WI38 (cell line): ENCODE results near the gene ZNF19.

Source experiments
- H3K4me3 ChIP-seq: 2 replicates; pipeline ENCODE4 v1.5.1; 2011; ENCODE audit warnings: low read depth, mild to moderate bottlenecking, control low read depth, low read length
- CTCF ChIP-seq: IDR thresholded peaks from 2 replicates; pipeline ENCODE4 v1.5.1; 2012; ENCODE audit warnings: low read depth, mild to moderate bottlenecking, control low read depth, low read length

Gene ZNF19

GRCh38 chr16:71443714-71444113, 45.4 kb downstream of the ZNF19 start:
- no peak for TF ChIP-seq CTCF
- no peak overlapping the region for H3K4me3 ChIP-seq

GRCh38 chr16:71442051-71442440, 47.1 kb downstream of the ZNF19 start, which contains the start of gene TLE7:
TLE7 (minus strand) TSS chr16:71442054; CDS start chr16:71433324, 8,730 bp downstream.
- no peak within 1 kb of the TSS for H3K4me3 ChIP-seq
- TF ChIP-seq CTCF, result no peak

- no peak for TF ChIP-seq CTCF
- H3K4me3 ChIP-seq, result no peak overlapping the region
These were observed 47.6 kb downstream of the ZNF19 start for GRCh38 chr16:71441348-71442050.

GRCh38 chr16:71440669-71441347, 48.3 kb downstream of the ZNF19 start:
- TF ChIP-seq CTCF, result no peak
- no peak overlapping the region for H3K4me3 ChIP-seq

- no peak for TF ChIP-seq CTCF
These were observed 49.6 kb downstream of the ZNF19 start for GRCh38 chr16:71439523-71439922.

GRCh38 chr16:71436473-71436872, 52.7 kb downstream of the ZNF19 start:
- no peak overlapping the region for H3K4me3 ChIP-seq
- TF ChIP-seq CTCF, result no peak

More at GRCh38 chr16:71439523-71439922, 49.6 kb downstream of the ZNF19 start:
- no peak overlapping the region for H3K4me3 ChIP-seq

GRCh38 chr16:71432906-71433305, 56.2 kb downstream of the ZNF19 start:
- H3K4me3 ChIP-seq, result no peak overlapping the region

More at GRCh38 chr16:71432906-71433305, 56.2 kb downstream of the ZNF19 start:
- no peak for TF ChIP-seq CTCF
